COLO668 (cell line): ENCODE results near the gene PRDM11.
"Not testable (repeated sequence)": the region's sequence is repeated elsewhere in the genome, so short reads cannot be mapped to it uniquely, and the experiment has no call there.

Experiments used
- DNase-seq: peaks from one replicate; lab custom pipeline; 2025; ENCODE audit not compliant: unreplicated experiment; lab: John Stamatoyannopoulos, UW

Gene PRDM11

GRCh38 chr11:45146072-45147016 lies at the start of gene PRDM11:
PRDM11 (plus strand) TSS chr11:45146639; CDS start chr11:45181767, 35,128 bp downstream.
- peak; percentile 85 for DNase-seq

- no peak for DNase-seq
Observed at GRCh38 chr11:45097721-45098493, 48.5 kb upstream of the PRDM11 start.

- DNase-seq, result no peak
Observed at GRCh38 chr11:45098929-45099328, 47.5 kb upstream of the PRDM11 start.

GRCh38 chr11:45100339-45100738 lies 46.1 kb upstream of the PRDM11 start:
- no peak for DNase-seq

- DNase-seq, result no peak
Observed at GRCh38 chr11:45102361-45102809, 44.1 kb upstream of the PRDM11 start.

- peak; percentile 58 for DNase-seq
Observed at GRCh38 chr11:45102810-45103621, 43.4 kb upstream of the PRDM11 start.

- no peak for DNase-seq
Observed at GRCh38 chr11:45104006-45104789, 42.2 kb upstream of the PRDM11 start.

GRCh38 chr11:45104790-45105084 lies 41.7 kb upstream of the PRDM11 start:
- DNase-seq, result no peak

- DNase-seq, result peak; percentile 86
Observed at GRCh38 chr11:45105233-45105983, 41.0 kb upstream of the PRDM11 start.

GRCh38 chr11:45105984-45106375 lies 40.5 kb upstream of the PRDM11 start:
- no peak for DNase-seq

- no peak for DNase-seq
Observed at GRCh38 chr11:45106440-45106839, 40.0 kb upstream of the PRDM11 start.

GRCh38 chr11:45107029-45107428 lies 39.4 kb upstream of the PRDM11 start:
- DNase-seq, result peak; percentile 33

- peak; percentile 28 for DNase-seq
Observed at GRCh38 chr11:45108070-45109064, 38.1 kb upstream of the PRDM11 start.

GRCh38 chr11:45109400-45109799 lies 37.0 kb upstream of the PRDM11 start:
- no peak for DNase-seq

- DNase-seq, result peak; percentile 59
Observed at GRCh38 chr11:45110562-45110961, 35.9 kb upstream of the PRDM11 start.

- no peak for DNase-seq
Observed at GRCh38 chr11:45113807-45114206, 32.6 kb upstream of the PRDM11 start.

GRCh38 chr11:45127836-45128235 lies 18.6 kb upstream of the PRDM11 start:
- not testable (repeated sequence) for DNase-seq

- DNase-seq, result no peak
Observed at GRCh38 chr11:45133878-45134277, 12.6 kb upstream of the PRDM11 start.
